Measurements from ENCODE around the gene CAPN5. TPM values are rescaled to one million over a fixed set of nuclear protein-coding genes. Genes with fewer than 3 reads are reported as not detected.
"Not testable (repeated sequence)": the region's sequence is repeated elsewhere in the genome, so short reads cannot be mapped to it uniquely, and the experiment has no call there.

CAPN5 gene
- total RNA-seq: 1 to 10 TPM in 1 of 2 experiments, under 1 TPM in 1; 0.88 to 1.1 TPM

- intact Hi-C loops (cut with micrococcal nuclease): loop anchor here (1.0 kb wide), 3 partner anchors 19 to 206 kb away; partner anchors contain the start of gene ACER3
- no peaks in the 10 kb centered on the region for H3K9me3 Mint-ChIP-seq
- no peak within 1 kb of the TSS for H3K27ac Mint-ChIP-seq
Observed at GRCh38 chr11:77066229-77067042, at the start of gene CAPN5. Gene CAPN5 (plus strand): TSS chr11:77066971. CDS start chr11:77084887, 17,916 bp downstream.

GRCh38 chr11:77018396-77018924, 48.3 kb upstream of the CAPN5 start:
- H3K27ac Mint-ChIP-seq: peak overlapping the region; percentile 13
- H3K4me1 Mint-ChIP-seq (ENCODE audit: low read depth); H3K36me3 Mint-ChIP-seq; POLR2A ChIA-PET; H3K9me3 Mint-ChIP-seq; H3K27me3 Mint-ChIP-seq; intact Hi-C loops (cut with micrococcal nuclease); DNase-seq; H3K4me3 Mint-ChIP-seq: not testable (repeated sequence)
- CTCF ChIA-PET: interaction anchor here (1.8 kb wide), 1 partner anchor 99 kb away, joined by 4 read pairs; no protein-coding TSS in a partner anchor

More at GRCh38 chr11:77066229-77067042, at the start of gene CAPN5:
- Mint-ChIP-seq H3K4me1 (ENCODE audit: low read depth) (peaks cover 4% of the 10 kb centered on the region), H3K36me3 (no peaks in the 10 kb centered on the region), H3K4me3 (peak within 1 kb of the TSS; percentile 71), H3K27me3 (no peaks in the 10 kb centered on the region)
- ChIA-PET POLR2A (no interaction called here), CTCF (interaction anchor here (1.5 to 4.2 kb wide), 4 partner anchors 16 to 25 kb away, joined by 4 to 25 read pairs (median 10); no protein-coding TSS in a partner anchor)
- DNase-seq: peak; percentile 88

GRCh38 chr11:77019976-77020595, 46.7 kb upstream of the CAPN5 start:
- CTCF ChIA-PET: interaction anchor here (1.8 kb wide), 1 partner anchor 100 kb away, joined by 4 read pairs; no protein-coding TSS in a partner anchor
- DNase-seq: no peak
- intact Hi-C loops (cut with micrococcal nuclease): no loop called here
- no peak overlapping the region for H3K27ac Mint-ChIP-seq
- H3K27me3 Mint-ChIP-seq: no peaks in the 10 kb centered on the region
- no peak overlapping the region for H3K4me3 Mint-ChIP-seq
- peaks cover 9% of the 10 kb centered on the region for H3K36me3 Mint-ChIP-seq
- no peaks in the 10 kb centered on the region for H3K9me3 Mint-ChIP-seq
- H3K4me1 Mint-ChIP-seq (ENCODE audit: low read depth): peaks cover 9% of the 10 kb centered on the region
- POLR2A ChIA-PET: interaction anchor here (0.7 kb wide), 1 partner anchor 22 kb away, joined by 3 read pairs; no protein-coding TSS in a partner anchor

- intact Hi-C loops (cut with micrococcal nuclease): no loop called here
- POLR2A ChIA-PET: no interaction called here
- CTCF ChIA-PET: interaction anchor here (0.6 to 1.1 kb wide), 2 partner anchors 27 to 133 kb away, joined by 3 read pairs; no protein-coding TSS in a partner anchor
- peaks cover 9% of the 10 kb centered on the region for H3K36me3 Mint-ChIP-seq
- H3K9me3 Mint-ChIP-seq: no peaks in the 10 kb centered on the region
- H3K27ac Mint-ChIP-seq: no peak overlapping the region
- no peaks in the 10 kb centered on the region for H3K27me3 Mint-ChIP-seq
- H3K4me3 Mint-ChIP-seq: no peak overlapping the region
- H3K4me1 Mint-ChIP-seq (ENCODE audit: low read depth): peaks cover 9% of the 10 kb centered on the region
- DNase-seq: no peak
Observed at GRCh38 chr11:77020734-77021133, 46.0 kb upstream of the CAPN5 start.

- POLR2A ChIA-PET: no interaction called here
- Mint-ChIP-seq H3K4me1 (ENCODE audit: low read depth) (no peaks in the 10 kb centered on the region), H3K36me3 (peaks cover 4% of the 10 kb centered on the region), H3K9me3 (no peaks in the 10 kb centered on the region), H3K27me3 (peaks cover 14% of the 10 kb centered on the region), H3K4me3 (no peak overlapping the region), H3K27ac (no peak overlapping the region)
- intact Hi-C loops (cut with micrococcal nuclease): no loop called here
- CTCF ChIA-PET: interaction anchor here (0.6 to 1.3 kb wide), 2 partner anchors 105 to 106 kb away, joined by 3 to 4 read pairs; no protein-coding TSS in a partner anchor
- DNase-seq: no peak
Observed at GRCh38 chr11:77024745-77025144, 42.0 kb upstream of the CAPN5 start.

GRCh38 chr11:77026221-77026620, 40.5 kb upstream of the CAPN5 start:
- no peak for DNase-seq
- intact Hi-C loops (cut with micrococcal nuclease): no loop called here
- Mint-ChIP-seq H3K4me3 (no peak overlapping the region), H3K4me1 (ENCODE audit: low read depth) (no peaks in the 10 kb centered on the region), H3K9me3 (no peaks in the 10 kb centered on the region), H3K27ac (no peak overlapping the region), H3K36me3 (no peaks in the 10 kb centered on the region), H3K27me3 (peaks cover 27% of the 10 kb centered on the region)
- CTCF ChIA-PET: interaction anchor here (0.9 to 1.1 kb wide), 2 partner anchors 65 to 107 kb away, joined by 3 read pairs; no protein-coding TSS in a partner anchor
- POLR2A ChIA-PET: no interaction called here

- H3K4me3 Mint-ChIP-seq: no peak overlapping the region
- H3K27ac Mint-ChIP-seq: no peak overlapping the region
- no peak for DNase-seq
- intact Hi-C loops (cut with micrococcal nuclease): no loop called here
- no peaks in the 10 kb centered on the region for H3K4me1 Mint-ChIP-seq (ENCODE audit: low read depth)
- H3K9me3 Mint-ChIP-seq: no peaks in the 10 kb centered on the region
- peaks cover 27% of the 10 kb centered on the region for H3K27me3 Mint-ChIP-seq
- POLR2A ChIA-PET: no interaction called here
- H3K36me3 Mint-ChIP-seq: no peaks in the 10 kb centered on the region
- CTCF ChIA-PET: interaction anchor here (0.6 to 1.1 kb wide), 2 partner anchors 65 to 103 kb away, joined by 3 read pairs; no protein-coding TSS in a partner anchor
Observed at GRCh38 chr11:77026743-77027142, 40.0 kb upstream of the CAPN5 start.

- intact Hi-C loops (cut with micrococcal nuclease): no loop called here
- Mint-ChIP-seq H3K4me1 (ENCODE audit: low read depth) (no peaks in the 10 kb centered on the region), H3K27me3 (peaks cover 27% of the 10 kb centered on the region), H3K27ac (no peak overlapping the region), H3K36me3 (no peaks in the 10 kb centered on the region), H3K9me3 (no peaks in the 10 kb centered on the region), H3K4me3 (no peak overlapping the region)
- no peak for DNase-seq
- POLR2A ChIA-PET: no interaction called here
- CTCF ChIA-PET: interaction anchor here (0.6 to 1.1 kb wide), 2 partner anchors 18 to 103 kb away, joined by 3 read pairs; no protein-coding TSS in a partner anchor
Observed at GRCh38 chr11:77027275-77027674, 39.5 kb upstream of the CAPN5 start.

GRCh38 chr11:77029829-77030228, 36.9 kb upstream of the CAPN5 start:
- Mint-ChIP-seq H3K36me3 (no peaks in the 10 kb centered on the region), H3K27ac (no peak overlapping the region), H3K4me3 (no peak overlapping the region), H3K9me3 (no peaks in the 10 kb centered on the region), H3K27me3 (peaks cover 27% of the 10 kb centered on the region), H3K4me1 (ENCODE audit: low read depth) (no peaks in the 10 kb centered on the region)
- no peak for DNase-seq
- ChIA-PET POLR2A (no interaction called here), CTCF (no interaction called here)
- intact Hi-C loops (cut with micrococcal nuclease): no loop called here

- intact Hi-C loops (cut with micrococcal nuclease): no loop called here
- Mint-ChIP-seq H3K27ac (no peak overlapping the region), H3K4me3 (no peak overlapping the region), H3K27me3 (peaks cover 27% of the 10 kb centered on the region), H3K36me3 (no peaks in the 10 kb centered on the region), H3K4me1 (ENCODE audit: low read depth) (no peaks in the 10 kb centered on the region), H3K9me3 (no peaks in the 10 kb centered on the region)
- ChIA-PET CTCF (interaction anchor here (1.2 kb wide), 2 partner anchors 15 to 60 kb away, joined by 3 read pairs; no protein-coding TSS in a partner anchor), POLR2A (no interaction called here)
- DNase-seq: no peak
Observed at GRCh38 chr11:77030834-77031414, 35.8 kb upstream of the CAPN5 start.

GRCh38 chr11:77031599-77031998, 35.2 kb upstream of the CAPN5 start:
- Mint-ChIP-seq H3K4me3 (no peak overlapping the region), H3K4me1 (ENCODE audit: low read depth) (no peaks in the 10 kb centered on the region), H3K9me3 (no peaks in the 10 kb centered on the region), H3K27ac (no peak overlapping the region), H3K36me3 (no peaks in the 10 kb centered on the region), H3K27me3 (peaks cover 31% of the 10 kb centered on the region)
- no peak for DNase-seq
- POLR2A ChIA-PET: no interaction called here
- intact Hi-C loops (cut with micrococcal nuclease): no loop called here
- CTCF ChIA-PET: interaction anchor here (1.2 kb wide), 1 partner anchor 60 kb away, joined by 3 read pairs; no protein-coding TSS in a partner anchor

- Mint-ChIP-seq H3K36me3 (no peaks in the 10 kb centered on the region), H3K27ac (no peak overlapping the region), H3K9me3 (no peaks in the 10 kb centered on the region), H3K27me3 (peaks cover 35% of the 10 kb centered on the region), H3K4me3 (no peak overlapping the region), H3K4me1 (ENCODE audit: low read depth) (peaks cover 8% of the 10 kb centered on the region)
- DNase-seq: no peak
- POLR2A ChIA-PET: no interaction called here
- intact Hi-C loops (cut with micrococcal nuclease): no loop called here
- CTCF ChIA-PET: no interaction called here
Observed at GRCh38 chr11:77035039-77035438, 31.7 kb upstream of the CAPN5 start.
